Hematopoietic multipotent progenitor cell treated with erythropoietin and hydrocortisone succinate and interleukin-3 and kit ligand, for 8 days (in vitro differentiated cells): ENCODE measurements around the gene PSMA7.
A peak's percentile ranks its signal among the peaks of the same experiment; 100 is the strongest.

Source experiments
- DNase-seq: peaks from one replicate; pipeline ENCODE4 v3.0.0-alpha.2; 2015

The PSMA7 gene

GRCh38 chr20:62143081-62143956 is at the start of gene PSMA7, which contains the start of gene SS18L1:
Gene PSMA7 (minus strand): TSS chr20:62143394. CDS start chr20:62143303, 91 bp downstream.
Gene SS18L1 (plus strand): TSS chr20:62143769. CDS start chr20:62143821, 52 bp downstream.
- DNase-seq, result peak; percentile 89

- no peak for DNase-seq
Observed at GRCh38 chr20:62192635-62193034, 49.4 kb upstream of the PSMA7 start.

- no peak for DNase-seq
Observed at GRCh38 chr20:62191781-62192559, 48.8 kb upstream of the PSMA7 start.

- no peak for DNase-seq
Observed at GRCh38 chr20:62190639-62191411, 47.6 kb upstream of the PSMA7 start.

- peak; percentile 6 for DNase-seq
Observed at GRCh38 chr20:62186887-62187866, 44.0 kb upstream of the PSMA7 start.

GRCh38 chr20:62186096-62186426 is 42.9 kb upstream of the PSMA7 start:
- no peak for DNase-seq

- DNase-seq, result peak; percentile 16
Observed at GRCh38 chr20:62183426-62184142, 40.4 kb upstream of the PSMA7 start.

GRCh38 chr20:62182469-62183425 is 39.6 kb upstream of the PSMA7 start, which contains the start of gene MTG2:
Gene MTG2 (plus strand): TSS chr20:62183028. CDS start chr20:62193421, 10,393 bp downstream.
- DNase-seq, result peak; percentile 97

GRCh38 chr20:62181808-62182207 is 38.6 kb upstream of the PSMA7 start:
- no peak for DNase-seq

GRCh38 chr20:62179162-62179504 is 35.9 kb upstream of the PSMA7 start:
- no peak for DNase-seq

- no peak for DNase-seq
Observed at GRCh38 chr20:62178316-62179161, 35.3 kb upstream of the PSMA7 start.

GRCh38 chr20:62177307-62177706 is 34.1 kb upstream of the PSMA7 start:
- DNase-seq, result no peak

- no peak for DNase-seq
Observed at GRCh38 chr20:62176866-62177265, 33.7 kb upstream of the PSMA7 start.

- DNase-seq, result no peak
Observed at GRCh38 chr20:62175711-62176110, 32.5 kb upstream of the PSMA7 start.

GRCh38 chr20:62174870-62175624 is 31.9 kb upstream of the PSMA7 start:
- no peak for DNase-seq

GRCh38 chr20:62174021-62174804 is 31.0 kb upstream of the PSMA7 start:
- no peak for DNase-seq

GRCh38 chr20:62172666-62173065 is 29.5 kb upstream of the PSMA7 start:
- no peak for DNase-seq
